Measurements from ENCODE around the gene SLC6A6. TPM values are rescaled to one million over a fixed set of nuclear protein-coding genes. Genes with fewer than 3 reads are reported as not detected.

The SLC6A6 gene
- total RNA-seq, 3 donors from 2014 or later, result 4.4 to 11.2 (median 10.5) TPM

- Histone ChIP-seq H3K4me1 (ENCODE audit: low read depth) (peaks cover 2% of the 10 kb centered on the region), H3K36me3 (ENCODE audit: low read depth) (no peaks in the 10 kb centered on the region), H3K9me3 (no peaks in the 10 kb centered on the region), H3K4me3 (no peak overlapping the region)
- ATAC-seq, result no peak
- intact Hi-C loops (cut with DNase I, micrococcal nuclease), result no loop called here
- DNase-seq, result no peak
- TF ChIP-seq CTCF (IDR thresholded peaks at IDR 0.05), result no peak
Measured at GRCh38 chr3:14411166-14411526, 8.7 kb downstream of the SLC6A6 start.

GRCh38 chr3:14411988-14412387 lies 9.6 kb downstream of the SLC6A6 start:
- Histone ChIP-seq H3K4me1 (ENCODE audit: low read depth) (peaks cover 2% of the 10 kb centered on the region), H3K36me3 (ENCODE audit: low read depth) (no peaks in the 10 kb centered on the region), H3K4me3 (no peak overlapping the region), H3K9me3 (no peaks in the 10 kb centered on the region)
- intact Hi-C loops (cut with DNase I, micrococcal nuclease), result no loop called here
- no peak for DNase-seq
- no peak for ATAC-seq
- no peak for TF ChIP-seq CTCF (IDR thresholded peaks at IDR 0.05)

GRCh38 chr3:14412831-14413380 lies 10.5 kb downstream of the SLC6A6 start:
- no peak for TF ChIP-seq CTCF (IDR thresholded peaks at IDR 0.05)
- H3K36me3 ChIP-seq (ENCODE audit: low read depth), result no peaks in the 10 kb centered on the region
- intact Hi-C loops (cut with DNase I, micrococcal nuclease), result no loop called here
- no peaks in the 10 kb centered on the region for H3K9me3 ChIP-seq
- ATAC-seq (no peak), DNase-seq (no peak)
- peaks cover 2% of the 10 kb centered on the region for H3K4me1 ChIP-seq (ENCODE audit: low read depth)
- H3K4me3 ChIP-seq, result no peak overlapping the region

- Histone ChIP-seq H3K36me3 (ENCODE audit: low read depth) (no peaks in the 10 kb centered on the region), H3K4me3 (no peak overlapping the region), H3K9me3 (no peaks in the 10 kb centered on the region), H3K4me1 (ENCODE audit: low read depth) (peaks cover 5% of the 10 kb centered on the region)
- DNase-seq, result no peak
- no peak for ATAC-seq
- no peak for TF ChIP-seq CTCF (IDR thresholded peaks at IDR 0.05)
- intact Hi-C loops (cut with DNase I, micrococcal nuclease), result no loop called here
Measured at GRCh38 chr3:14413381-14414071, 11.1 kb downstream of the SLC6A6 start.

GRCh38 chr3:14414846-14415464 lies 12.5 kb downstream of the SLC6A6 start:
- no peak overlapping the region for H3K4me3 ChIP-seq
- ATAC-seq, result no peak
- no peaks in the 10 kb centered on the region for H3K36me3 ChIP-seq (ENCODE audit: low read depth)
- no peaks in the 10 kb centered on the region for H3K9me3 ChIP-seq
- H3K4me1 ChIP-seq (ENCODE audit: low read depth), result peaks cover 13% of the 10 kb centered on the region
- no peak for DNase-seq
- intact Hi-C loops (cut with DNase I, micrococcal nuclease), result no loop called here
- TF ChIP-seq CTCF (IDR thresholded peaks at IDR 0.05), result no peak
